Testis (tissue), 2 donors: Measurements from ENCODE around the gene PSORS1C1.

ENCODE experiments used
- CTCF ChIP-seq, 3 experiments: fragments of 450-650 bp in 2 of 3; fragments of 200-600 bp in 1 of 3; sonication (generic) in 1 of 3; IDR thresholded peaks; one replicate each; pipeline ENCODE4 v1.5.1; 2016 to 2019; ENCODE audit warnings: antibody characterized with exemption in 3 of 3, mild to moderate bottlenecking in 2 of 3, moderate library complexity in 1 of 3
- POLR2A ChIP-seq: fragments of 450-650 bp; IDR thresholded peaks from one replicate; pipeline ENCODE4 v1.6.1; 2017; ENCODE audit warnings: antibody characterized with exemption, mild to moderate bottlenecking, moderate library complexity

GRCh38 chr6:31161216-31162126 is 46.9 kb downstream of the PSORS1C1 start:
- TF ChIP-seq CTCF (IDR thresholded peaks at IDR 0.05): no peak
- TF ChIP-seq POLR2A: no peak
